Measurements from ENCODE around the gene HOXB6. TPM values are rescaled to one million over a fixed set of nuclear protein-coding genes. Genes with fewer than 3 reads are reported as not detected.
A peak's percentile ranks its signal among the peaks of the same experiment; 100 is the strongest.

HOXB6 gene
- total RNA-seq, 2 donors from 2014 or later, result not detected

- H3K4me1 ChIP-seq (ENCODE audit: control insufficient read depth, insufficient read depth, low read length), result peaks cover 18% of the 10 kb centered on the region
- peak; percentile 78 for DNase-seq
- no peaks in the 10 kb centered on the region for H3K9me3 Mint-ChIP-seq
- H3K4me3 Mint-ChIP-seq, result no peak overlapping the region
- H3K27ac Mint-ChIP-seq, result no peak overlapping the region
- H3K27ac ChIP-seq (ENCODE audit: low read depth, low read length), result peak overlapping the region; percentile 70
- H3K4me1 Mint-ChIP-seq, result peaks cover 16% of the 10 kb centered on the region
- TF ChIP-seq CTCF (conservative IDR thresholded peaks at IDR 0.05), result no peak
- no peak overlapping the region for H3K4me3 ChIP-seq (ENCODE audit: low read length)
- no peaks in the 10 kb centered on the region for H3K36me3 ChIP-seq (ENCODE audit: control insufficient read depth, insufficient read depth, low read length)
- H3K36me3 Mint-ChIP-seq (ENCODE audit: low read depth), result no peaks in the 10 kb centered on the region
- WGBS, 2 experiments (ENCODE audit: insufficient coverage in 1 of 2, insufficient read length in 1 of 2), result 0 to 12% methylated on average over 4 to 47 of the region's 47 CpGs
- peaks cover 99% of the 10 kb centered on the region for H3K27me3 Mint-ChIP-seq (ENCODE audit: insufficient read depth)
- no peaks in the 10 kb centered on the region for H3K9me3 ChIP-seq (ENCODE audit: control insufficient read depth, low read length)
- H3K27me3 ChIP-seq (ENCODE audit: control insufficient read depth, insufficient read depth, low read length, poor library complexity, severe bottlenecking), result peaks cover 99% of the 10 kb centered on the region
- H3K9ac ChIP-seq (ENCODE audit: extremely low read depth, low read length, poor library complexity, severe bottlenecking), result no peak overlapping the region
Measured at GRCh38 chr17:48551596-48552465, 53.0 kb downstream of the HOXB6 start.

DNA sequence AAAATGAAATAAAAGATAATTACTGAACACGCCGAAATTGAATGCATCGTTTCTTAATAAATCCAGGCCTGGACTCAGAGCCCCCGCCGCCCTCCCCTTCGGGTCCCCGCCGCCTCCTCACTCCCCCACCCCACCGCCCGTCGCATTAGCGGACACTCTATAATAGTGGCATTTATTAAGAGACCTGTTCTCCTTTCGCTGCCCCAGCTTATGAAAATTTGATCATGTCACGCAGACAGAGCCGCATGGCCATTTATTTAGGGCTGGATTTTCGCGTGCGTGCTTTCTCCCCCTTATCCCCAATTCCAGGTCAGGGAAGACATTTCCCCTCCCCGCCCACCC, 53.6 kb downstream of the HOXB6 start:
- H3K27ac Mint-ChIP-seq, result no peak overlapping the region
- peaks cover 99% of the 10 kb centered on the region for H3K27me3 ChIP-seq (ENCODE audit: control insufficient read depth, insufficient read depth, low read length, poor library complexity, severe bottlenecking)
- peaks cover 22% of the 10 kb centered on the region for H3K4me1 Mint-ChIP-seq

GRCh38 chr17:48550502-48551213, 54.1 kb downstream of the HOXB6 start:
- H3K27me3 Mint-ChIP-seq (ENCODE audit: insufficient read depth), result peaks cover 99% of the 10 kb centered on the region
- H3K4me3 Mint-ChIP-seq, result no peak overlapping the region
- WGBS, 2 experiments (ENCODE audit: insufficient coverage in 1 of 2, insufficient read length in 1 of 2), result 3 to 4% methylated on average over 27 to 67 of the region's 70 CpGs
- Histone ChIP-seq H3K27me3 (ENCODE audit: control insufficient read depth, insufficient read depth, low read length, poor library complexity, severe bottlenecking) (peaks cover 99% of the 10 kb centered on the region), H3K4me1 (ENCODE audit: control insufficient read depth, insufficient read depth, low read length) (peaks cover 18% of the 10 kb centered on the region), H3K27ac (ENCODE audit: low read depth, low read length) (peak overlapping the region; percentile 70), H3K9ac (ENCODE audit: extremely low read depth, low read length, poor library complexity, severe bottlenecking) (no peak overlapping the region), H3K4me3 (ENCODE audit: low read length) (peak overlapping the region; percentile 54), H3K9me3 (ENCODE audit: control insufficient read depth, low read length) (no peaks in the 10 kb centered on the region), H3K36me3 (ENCODE audit: control insufficient read depth, insufficient read depth, low read length) (no peaks in the 10 kb centered on the region)
- no peak overlapping the region for H3K27ac Mint-ChIP-seq
- peaks cover 24% of the 10 kb centered on the region for H3K4me1 Mint-ChIP-seq
- no peaks in the 10 kb centered on the region for H3K9me3 Mint-ChIP-seq
- TF ChIP-seq CTCF (conservative IDR thresholded peaks at IDR 0.05), result peak; percentile 68
- no peaks in the 10 kb centered on the region for H3K36me3 Mint-ChIP-seq (ENCODE audit: low read depth)
- DNase-seq, result peak; percentile 86

More for the DNA sequence above, 53.6 kb downstream of the HOXB6 start:
- no peak for TF ChIP-seq CTCF (conservative IDR thresholded peaks at IDR 0.05)
- Histone ChIP-seq H3K4me1 (ENCODE audit: control insufficient read depth, insufficient read depth, low read length) (peaks cover 18% of the 10 kb centered on the region), H3K9ac (ENCODE audit: extremely low read depth, low read length, poor library complexity, severe bottlenecking) (no peak overlapping the region), H3K36me3 (ENCODE audit: control insufficient read depth, insufficient read depth, low read length) (no peaks in the 10 kb centered on the region), H3K27ac (ENCODE audit: low read depth, low read length) (peak overlapping the region; percentile 70), H3K9me3 (ENCODE audit: control insufficient read depth, low read length) (no peaks in the 10 kb centered on the region), H3K4me3 (ENCODE audit: low read length) (no peak overlapping the region)
- Mint-ChIP-seq H3K4me3 (no peak overlapping the region), H3K36me3 (ENCODE audit: low read depth) (no peaks in the 10 kb centered on the region), H3K9me3 (no peaks in the 10 kb centered on the region), H3K27me3 (ENCODE audit: insufficient read depth) (peaks cover 99% of the 10 kb centered on the region)
- DNase-seq, result no peak
- 10 to 12% methylated on average over 10 to 19 of the region's 19 CpGs for WGBS, 2 experiments (ENCODE audit: insufficient coverage in 1 of 2, insufficient read length in 1 of 2)

All from endodermal cell (in vitro differentiated cells).